H1 (cell line): ENCODE measurements around the gene FABP7. TPM values are rescaled to one million over a fixed set of nuclear protein-coding genes. Genes with fewer than 3 reads are reported as not detected.

ENCODE experiments used
- CTCF ChIA-PET: fragments of 300-600 bp; sonication (Branson Sonifier 250); formaldehyde crosslinking; loops from one replicate; lab custom pipeline; 2021; ENCODE audit not compliant: partially characterized antibody; lab: Charles Lee
- POLR2A ChIA-PET: fragments of 300-600 bp; sonication (Branson Sonifier 250); formaldehyde crosslinking; loops from one replicate; lab custom pipeline; 2021; ENCODE audit warnings: inconsistent platforms; ENCODE audit not compliant: partially characterized antibody; lab: Charles Lee
- DNase-seq, 2 experiments: peaks; one replicate each; pipeline versions ENCODE4 v3.0.0 to v3.0.0-alpha.2; 2010 to 2022; ENCODE audit warnings: low spot score in 2 of 2, low read depth in 1 of 2, mixed read lengths in 1 of 2
- FAIRE-seq: peaks from 2 replicates; lab custom pipeline; 2011; peaks lifted over from hg19 to GRCh38; lab: Jason Lieb, UNC
- H2AFZ ChIP-seq: 2 replicates; pipeline ENCODE4 v1.8.1; 2012; ENCODE audit warnings: low read length, inconsistent platforms
- H2AK5ac ChIP-seq: 2 replicates; pipeline ENCODE4 v1.6.1; 2013; ENCODE audit warnings: low read depth, low read length
- H2BK120ac ChIP-seq: replicated peaks from 2 replicates; pipeline ENCODE3; 2013; ENCODE audit warnings: low read depth, low read length, inconsistent platforms
- H2BK12ac ChIP-seq: 2 replicates; pipeline ENCODE4 v1.6.1; 2013; ENCODE audit warnings: low read depth, low read length
- H2BK15ac ChIP-seq: 2 replicates; pipeline ENCODE4 v1.6.1; 2013; ENCODE audit warnings: low read length
- H2BK20ac ChIP-seq: 2 replicates; pipeline ENCODE4 v1.6.1; 2013; ENCODE audit warnings: low read length
- H2BK5ac ChIP-seq: 2 replicates; pipeline ENCODE4 v1.6.1; 2013; ENCODE audit warnings: low read depth, low read length
- H3K14ac ChIP-seq: 2 replicates; pipeline ENCODE4 v1.6.1; 2013; ENCODE audit warnings: inconsistent platforms; ENCODE audit not compliant: insufficient read length
- H3K18ac ChIP-seq: 2 replicates; pipeline ENCODE4 v1.6.1; 2013; ENCODE audit warnings: low read length; ENCODE audit errors: extremely low read depth
- H3K23ac ChIP-seq: 2 replicates; pipeline ENCODE4 v1.6.1; 2013; ENCODE audit warnings: inconsistent platforms; ENCODE audit not compliant: insufficient read length
- H3K23me2 ChIP-seq: 2 replicates; pipeline ENCODE4 v1.6.1; 2013; ENCODE audit warnings: low read depth, low read length
- H3K27ac ChIP-seq: 2 replicates; pipeline ENCODE4 v1.6.1; 2011; ENCODE audit warnings: low read depth, low read length, inconsistent platforms
- H3K27me3 ChIP-seq, 4 experiments: replicated peaks in 1 of 4; 1 replicate in 1 of 4; 2 replicates in 3 of 4; pipeline versions ENCODE4 v1.6.1 to v1.8.1; 2011 to 2013; ENCODE audit warnings: low read length in 3 of 4, mild to moderate bottlenecking in 3 of 4, inconsistent platforms in 2 of 4, mixed read lengths in 2 of 4, moderate library complexity in 1 of 4; ENCODE audit not compliant: control insufficient read depth in 3 of 4, insufficient read depth in 3 of 4; ENCODE audit errors: extremely low read depth in 1 of 4
- H3K36me3 ChIP-seq, 4 experiments: 2 replicates each; pipeline versions ENCODE4 v1.6.1 to v1.8.1; 2011 to 2013; ENCODE audit warnings: mild to moderate bottlenecking in 4 of 4, low read length in 3 of 4, moderate library complexity in 2 of 4, control low read depth in 1 of 4, inconsistent platforms in 1 of 4; ENCODE audit not compliant: insufficient read depth in 4 of 4, control insufficient read depth in 2 of 4
- H3K4ac ChIP-seq: replicated peaks from 2 replicates; pipeline ENCODE3; 2013; ENCODE audit warnings: low read length, low read depth, mixed read lengths, inconsistent platforms; ENCODE audit not compliant: insufficient read length
- H3K4me1 ChIP-seq, 4 experiments: replicated peaks in 1 of 4; 1 replicate in 1 of 4; 2 replicates in 3 of 4; pipeline versions ENCODE4 v1.6.1 to v1.8.1; 2011 to 2013; ENCODE audit warnings: low read length in 3 of 4, inconsistent platforms in 2 of 4, mixed read lengths in 1 of 4; ENCODE audit not compliant: insufficient read depth in 4 of 4, control insufficient read depth in 3 of 4
- H3K4me2 ChIP-seq, 2 experiments: 2 replicates each; pipeline versions ENCODE4 v1.6.1 to v1.8.1; 2011 to 2013; ENCODE audit warnings: low read depth in 2 of 2, low read length in 2 of 2, control low read depth in 1 of 2, inconsistent platforms in 1 of 2, mild to moderate bottlenecking in 1 of 2; ENCODE audit not compliant: insufficient read depth in 1 of 2
- H3K4me3 ChIP-seq, 4 experiments: fragments of 200-600, 300-600 bp in 1 of 4; sonication (generic), shearing (Covaris generic), sonication (Bioruptor Twin) in 1 of 4; 2 replicates each; pipeline versions ENCODE4 v1.5.1 to v1.8.1; 2011 to 2016; ENCODE audit warnings: low read length in 4 of 4, low read depth in 3 of 4, control low read depth in 2 of 4, inconsistent platforms in 2 of 4, mild to moderate bottlenecking in 2 of 4, mixed read lengths in 1 of 4, moderate library complexity in 1 of 4; ENCODE audit not compliant: insufficient read depth in 2 of 4; ENCODE audit errors: extremely low read depth in 1 of 4
- H3K56ac ChIP-seq: replicated peaks from 2 replicates; pipeline ENCODE3; 2013; ENCODE audit warnings: low read depth, mild to moderate bottlenecking, mixed read lengths, low read length, inconsistent platforms; ENCODE audit not compliant: insufficient read length
- H3K79me1 ChIP-seq: 2 replicates; pipeline ENCODE4 v1.6.1; 2013; ENCODE audit warnings: low read depth, low read length, control low read depth
- H3K79me2 ChIP-seq, 2 experiments: 2 replicates each; pipeline versions ENCODE4 v1.6.1 to v1.8.1; 2012 to 2013; ENCODE audit warnings: low read length in 2 of 2, mild to moderate bottlenecking in 2 of 2, inconsistent platforms in 1 of 2; ENCODE audit not compliant: insufficient read depth in 2 of 2, control insufficient read depth in 1 of 2
- H3K9ac ChIP-seq, 4 experiments: replicated peaks in 1 of 4; 1 replicate in 1 of 4; 2 replicates in 3 of 4; pipeline versions ENCODE4 v1.6.1 to v1.8.1; 2011 to 2013; ENCODE audit warnings: low read depth in 3 of 4, low read length in 3 of 4, control low read depth in 2 of 4, mild to moderate bottlenecking in 2 of 4, moderate library complexity in 2 of 4, inconsistent platforms in 1 of 4; ENCODE audit errors: extremely low read depth in 1 of 4
- H3K9me3 ChIP-seq, 2 experiments: 2 replicates each; pipeline versions ENCODE4 v1.6.1 to v1.8.1; 2012 to 2013; ENCODE audit warnings: mild to moderate bottlenecking in 2 of 2, moderate library complexity in 2 of 2, control low read depth in 1 of 2, inconsistent platforms in 1 of 2, low read depth in 1 of 2, low read length in 1 of 2, mixed read lengths in 1 of 2; ENCODE audit not compliant: insufficient read depth in 2 of 2
- H4K20me1 ChIP-seq, 2 experiments: replicated peaks in 1 of 2; 2 replicates each; pipeline versions ENCODE3 to v1.8.1; 2011 to 2013; ENCODE audit warnings: inconsistent platforms in 2 of 2, low read length in 2 of 2, mild to moderate bottlenecking in 1 of 2; ENCODE audit not compliant: insufficient read depth in 2 of 2, control insufficient read depth in 1 of 2
- H4K5ac ChIP-seq: 2 replicates; pipeline ENCODE4 v1.6.1; 2013; ENCODE audit warnings: low read length, low read depth, mixed read lengths, inconsistent platforms; ENCODE audit not compliant: insufficient read length
- H4K8ac ChIP-seq: 2 replicates; pipeline ENCODE4 v1.8.0; 2013; ENCODE audit warnings: mild to moderate bottlenecking, moderate library complexity, low read length, inconsistent platforms; ENCODE audit not compliant: insufficient read depth; ENCODE audit errors: extremely low read depth
- H4K91ac ChIP-seq: replicated peaks from 2 replicates; pipeline ENCODE3; 2013; ENCODE audit warnings: low read length, mixed read lengths, inconsistent platforms; ENCODE audit not compliant: insufficient read length
- EP300 ChIP-seq, 2 experiments: IDR thresholded peaks; 1 replicate in 1 of 2; 2 replicates in 1 of 2; pipeline ENCODE4 v1.6.1; 2011 to 2012; ENCODE audit warnings: low read depth in 2 of 2, low read length in 2 of 2, mild to moderate bottlenecking in 2 of 2, borderline replicate concordance in 1 of 2, inconsistent platforms in 1 of 2, moderate library complexity in 1 of 2
- WGBS, 2 experiments: shearing (Covaris generic) in 1 of 2; methylation state at CpG; one replicate each; pipeline versions ENCODE4 v1.1.6 to v1.1.7; 2013 to 2015; ENCODE audit warnings: low lambda C conversion rate in 2 of 2, mixed read lengths in 2 of 2, inconsistent platforms in 1 of 2, low coverage in 1 of 2, missing lambda C conversion rate in 1 of 2; ENCODE audit not compliant: insufficient replicate concordance in 2 of 2, insufficient coverage in 1 of 2, insufficient read length in 1 of 2; ENCODE audit errors: extremely low coverage in 1 of 2, missing lambda C conversion rate in 1 of 2; 5-methylcytosine and 5-hydroxymethylcytosine counted together
- polyA plus RNA-seq, 7 experiments: library from polyadenylated mRNA; depleted of rRNA in 3 of 7; stranded (reverse) in 5 of 7; unstranded in 2 of 7; fragments of >200 nt in 5 of 7; fragments of 200-250 nt in 2 of 7; gene quantifications; 1 replicate in 5 of 7; 2 replicates in 1 of 7; 4 replicates in 1 of 7; pipeline versions ENCODE4 v1.2.1 to v1.2.3, GENCODE V29; 2011 to 2013; ENCODE audit warnings: missing spikeins in 2 of 7, mixed read lengths in 2 of 7
- total RNA-seq: library from RNA; stranded (reverse); fragmentation: NEBNext Ultra II Directional; extraction: Animal tissue kit (Norgen Biotek cat#: 25700); gene quantifications from 2 replicates; pipeline ENCODE4 v1.2.1, GENCODE V29; 2021

The FABP7 gene
- total and polyA plus RNA-seq, 2 of the 8 experiments (the other 6 are each of a cell fraction or from before 2014, with no cell fraction given): 10.6 to 13.1 TPM

- H2BK15ac ChIP-seq: no peak overlapping the region
- CTCF ChIA-PET: interaction anchor here (1.1 to 2.2 kb wide), 6 partner anchors 9 to 59 kb away, joined by 3 to 11 read pairs (median 4); no protein-coding TSS in a partner anchor
- no peaks in the 10 kb centered on the region for H3K27me3 ChIP-seq
- H3K9ac ChIP-seq: no peak overlapping the region
- no peak overlapping the region for H4K91ac ChIP-seq
- no peak overlapping the region for H2BK5ac ChIP-seq
- no peak overlapping the region for H3K56ac ChIP-seq
- H3K4me3 ChIP-seq: peak overlapping the region in 1 of 4 experiments; percentile 47; a peak in 1 of 8 replicates
- no peak for TF ChIP-seq EP300 (IDR thresholded peaks at IDR 0.05; ENCODE audit: borderline replicate concordance in 1 of 2, low read depth in 2 of 2, low read length in 2 of 2)
- TF ChIP-seq, all 59 proteins: peak for 0
- POLR2A ChIA-PET: interaction anchor here (1.2 to 1.7 kb wide), 2 partner anchors 8 to 9 kb away, joined by 4 to 5 read pairs; partner anchors contain the start of gene SMPDL3A
- Histone ChIP-seq H3K27ac (no peak overlapping the region), H2BK12ac (no peak overlapping the region), H3K36me3 (no peaks in the 10 kb centered on the region), H2AK5ac (no peak overlapping the region), H3K79me1 (no peaks in the 10 kb centered on the region), H3K4ac (no peak overlapping the region), H4K8ac (no peak overlapping the region), H2BK20ac (no peak overlapping the region), H3K9me3 (no peaks in the 10 kb centered on the region), H2AFZ (no peak overlapping the region), H3K23me2 (no peaks in the 10 kb centered on the region; the same call in 1 of the 2 replicates), H3K4me2 (peak overlapping the region in 1 of 2 experiments; percentile 63; a peak in 2 of 4 replicates), H3K79me2 (no peaks in the 10 kb centered on the region), H4K5ac (no peak overlapping the region), H3K18ac (no peak overlapping the region), H2BK120ac (no peak overlapping the region), H3K23ac (no peak overlapping the region), H3K14ac (no peak overlapping the region), H3K4me1 (peaks cover 2 to 9% (median 8%) of the 10 kb centered on the region in 4 experiments; a peak in 6 of 7 replicates), H4K20me1 (no peaks in the 10 kb centered on the region)
- FAIRE-seq (no peak), DNase-seq (no peak)
- WGBS, 2 experiments: 58% methylated on average over 5 of the region's 5 CpGs; no CpG with 5 or more reads in 1 of the 2 experiments
Observed at GRCh38 chr6:122780114-122780513, 598 bp downstream of the FABP7 start.
